ENCODE results near the gene MGLL. TPM values are rescaled to one million over a fixed set of nuclear protein-coding genes. Genes with fewer than 3 reads are reported as not detected.

The MGLL gene
- total RNA-seq, 1 donor from 2014 or later = 9.4 TPM

GRCh38 chr3:127817406-127817841 is 4.9 kb downstream of the MGLL start:
- Mint-ChIP-seq H3K4me1 (ENCODE audit: unreplicated experiment) (peaks cover 55% of the 10 kb centered on the region), H3K36me3 (no peaks in the 10 kb centered on the region), H3K27me3 (peaks cover 20% of the 10 kb centered on the region), H3K27ac (peak overlapping the region; percentile 87), H3K9me3 (no peaks in the 10 kb centered on the region), H3K4me3 (peak overlapping the region; percentile 5)
- no peak for TF ChIP-seq CTCF (conservative IDR thresholded peaks at IDR 0.05)
- DNase-seq (ENCODE audit: extremely low spot score, unreplicated experiment) = no peak

GRCh38 chr3:127816783-127817405 is 5.4 kb downstream of the MGLL start:
- Mint-ChIP-seq H3K4me1 (ENCODE audit: unreplicated experiment) (peaks cover 51% of the 10 kb centered on the region), H3K4me3 (peak overlapping the region; percentile 17), H3K27ac (peak overlapping the region; percentile 87), H3K27me3 (peaks cover 16% of the 10 kb centered on the region), H3K9me3 (no peaks in the 10 kb centered on the region), H3K36me3 (peaks cover 2% of the 10 kb centered on the region)
- DNase-seq (ENCODE audit: extremely low spot score, unreplicated experiment) = no peak
- no peak for TF ChIP-seq CTCF (conservative IDR thresholded peaks at IDR 0.05)

- Mint-ChIP-seq H3K9me3 (no peaks in the 10 kb centered on the region), H3K4me3 (peak overlapping the region; percentile 1), H3K4me1 (ENCODE audit: unreplicated experiment) (peaks cover 43% of the 10 kb centered on the region), H3K36me3 (peaks cover 4% of the 10 kb centered on the region), H3K27ac (peak overlapping the region; percentile 87), H3K27me3 (peaks cover 9% of the 10 kb centered on the region)
- TF ChIP-seq CTCF (conservative IDR thresholded peaks at IDR 0.05) = no peak
- no peak for DNase-seq (ENCODE audit: extremely low spot score, unreplicated experiment)
These were observed 6.4 kb downstream of the MGLL start for GRCh38 chr3:127815641-127816605.

- no peak for DNase-seq (ENCODE audit: extremely low spot score, unreplicated experiment)
- Mint-ChIP-seq H3K4me1 (ENCODE audit: unreplicated experiment) (peaks cover 34% of the 10 kb centered on the region), H3K4me3 (peak overlapping the region; percentile 1), H3K27me3 (peaks cover 1% of the 10 kb centered on the region), H3K36me3 (peaks cover 4% of the 10 kb centered on the region), H3K9me3 (no peaks in the 10 kb centered on the region), H3K27ac (peak overlapping the region; percentile 87)
- TF ChIP-seq CTCF (conservative IDR thresholded peaks at IDR 0.05) = peak; percentile 32
These were observed 7.3 kb downstream of the MGLL start for GRCh38 chr3:127815001-127815400.

- Mint-ChIP-seq H3K4me1 (ENCODE audit: unreplicated experiment) (peaks cover 30% of the 10 kb centered on the region), H3K27me3 (no peaks in the 10 kb centered on the region), H3K36me3 (peaks cover 4% of the 10 kb centered on the region), H3K9me3 (no peaks in the 10 kb centered on the region), H3K27ac (peak overlapping the region; percentile 87), H3K4me3 (peak overlapping the region; percentile 20)
- no peak for DNase-seq (ENCODE audit: extremely low spot score, unreplicated experiment)
- TF ChIP-seq CTCF (conservative IDR thresholded peaks at IDR 0.05) = no peak
These were observed 8.0 kb downstream of the MGLL start for GRCh38 chr3:127814325-127814781.
